Eye (tissue), 1 donor: Measurements from ENCODE around the gene EIF4G3.

Source experiments
- DNase-seq: peaks from one replicate; pipeline ENCODE4 v3.0.0-alpha.2; 2015

Gene EIF4G3

DNA sequence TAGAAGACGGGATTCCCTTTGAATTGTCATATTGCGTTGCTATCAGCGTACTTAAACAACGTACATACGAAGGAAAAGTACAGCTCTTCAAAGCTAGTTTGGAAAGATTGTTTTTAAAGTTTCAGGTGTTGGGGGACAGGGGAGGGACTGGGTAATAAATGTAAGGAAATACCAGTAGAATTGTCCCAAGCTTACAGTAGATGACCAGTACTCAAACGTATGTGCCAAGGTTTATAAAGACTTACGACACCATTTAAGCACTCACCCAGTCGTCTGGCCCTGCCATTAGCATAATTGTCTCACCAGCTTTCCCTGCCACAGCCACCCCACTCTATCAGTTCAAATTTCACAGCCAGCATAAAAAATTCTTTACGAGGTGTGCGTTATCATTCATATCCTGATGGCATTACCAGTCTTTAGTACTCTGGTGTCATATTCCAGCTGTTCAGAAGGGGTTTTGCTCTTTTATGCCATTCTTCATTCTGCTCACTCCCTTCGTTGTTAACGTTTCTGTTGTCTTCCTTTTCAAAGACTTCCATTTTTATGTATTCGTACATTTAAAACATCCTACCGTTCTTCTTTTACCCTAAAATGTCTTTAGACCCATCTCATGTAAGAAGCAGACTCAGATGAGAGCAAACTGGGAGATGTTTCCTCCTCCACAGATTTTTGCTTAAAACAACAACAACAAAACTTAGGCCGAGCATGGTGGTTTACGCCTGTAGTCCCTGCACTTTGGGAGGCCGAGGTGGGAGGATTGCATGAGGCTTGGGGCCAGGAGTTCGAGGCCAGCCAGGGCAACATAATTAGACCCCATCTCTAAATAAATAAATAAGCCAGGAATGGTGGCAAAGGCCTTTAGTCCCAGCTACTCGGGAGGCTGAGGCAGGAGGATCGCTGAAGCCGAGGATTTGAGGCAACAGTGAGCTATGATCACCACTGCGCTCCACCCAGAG is 388.6 kb downstream of the EIF4G3 start:
- DNase-seq = no peak

DNA sequence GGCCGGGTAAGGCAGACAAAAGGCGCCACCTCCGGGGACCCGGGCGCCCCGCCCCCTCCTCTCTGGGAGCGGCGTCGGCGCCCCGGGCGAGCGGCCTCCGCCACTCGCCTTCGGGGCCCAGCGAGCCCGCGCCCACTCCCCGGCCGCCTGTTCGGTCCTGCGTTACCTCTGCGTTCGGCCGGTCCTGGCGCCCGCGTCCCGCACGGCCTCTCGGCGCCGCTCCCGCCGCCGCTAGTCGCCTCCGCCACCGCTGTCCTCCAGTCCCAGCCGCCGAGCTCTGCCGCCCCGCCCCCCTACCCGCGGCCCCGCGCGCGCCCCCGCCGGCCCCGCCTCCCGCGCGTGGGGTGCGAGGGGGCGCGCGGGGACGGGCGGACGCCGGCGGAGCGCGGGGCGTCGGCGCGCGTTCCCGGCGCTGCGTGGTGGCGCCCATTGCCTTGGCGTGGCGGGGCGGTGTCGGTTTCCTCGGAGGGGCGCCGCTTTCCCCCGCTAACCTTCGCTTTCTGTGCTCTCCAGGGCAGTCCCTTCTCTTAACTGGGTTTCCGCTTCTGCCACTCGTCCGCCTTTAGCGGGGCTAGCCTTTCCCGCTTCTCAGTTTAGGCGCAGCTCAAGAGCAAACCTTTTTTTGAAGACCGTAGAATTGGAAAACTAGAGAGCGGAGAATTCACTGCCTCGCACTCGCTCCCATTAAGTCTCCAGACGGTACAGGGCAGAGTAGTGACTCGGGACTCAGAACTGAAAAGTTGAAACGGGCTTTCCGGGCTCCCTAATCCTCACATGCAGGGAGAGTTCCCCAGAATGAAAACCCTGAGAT is 389.5 kb downstream of the EIF4G3 start, which contains the start of gene HP1BP3:
TSS of gene HP1BP3 (minus strand) at position 279 of the 811 bp plus-strand sequence. CDS start 6,867 bp downstream, outside the sequence.
- peak; percentile 90 for DNase-seq

DNA sequence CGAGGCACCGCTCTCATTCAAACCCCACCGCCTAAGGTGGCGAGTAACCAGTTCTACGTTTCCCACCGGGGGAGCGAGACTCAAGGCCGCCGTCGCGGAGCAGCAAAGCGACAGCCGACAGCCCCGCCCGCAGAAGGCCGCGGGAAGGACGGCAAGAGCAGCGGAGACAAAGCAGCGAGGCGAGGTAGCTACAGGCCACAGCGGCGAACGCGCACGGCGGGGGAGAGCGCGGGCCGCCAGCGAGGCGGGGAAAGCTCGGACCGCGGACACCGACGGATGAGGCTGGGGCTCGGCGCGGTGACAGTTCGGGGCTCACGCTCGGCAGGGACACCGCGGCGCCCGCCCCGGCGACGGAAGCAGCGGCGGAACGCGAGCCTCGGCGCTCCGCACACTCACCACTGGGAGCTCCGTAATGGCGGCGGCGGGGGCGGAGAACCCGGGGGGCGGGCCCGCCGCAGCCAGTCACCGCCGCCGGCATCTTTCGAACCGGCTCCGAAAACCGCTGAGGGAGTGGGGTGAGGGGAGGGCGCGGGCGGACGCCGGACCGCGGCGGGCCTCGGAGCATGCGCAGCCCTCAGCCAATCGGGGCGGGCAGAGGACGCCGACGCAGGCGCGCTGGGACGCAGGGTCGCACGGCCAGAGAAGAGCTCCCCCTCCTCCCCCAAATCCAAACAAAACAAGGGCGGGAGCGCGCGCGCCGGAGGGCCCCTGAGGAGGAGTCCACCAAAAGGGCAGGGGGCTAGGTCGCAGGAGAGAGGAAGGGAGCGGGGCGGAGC is 390.3 kb downstream of the EIF4G3 start:
- DNase-seq = peak; percentile 99

DNA sequence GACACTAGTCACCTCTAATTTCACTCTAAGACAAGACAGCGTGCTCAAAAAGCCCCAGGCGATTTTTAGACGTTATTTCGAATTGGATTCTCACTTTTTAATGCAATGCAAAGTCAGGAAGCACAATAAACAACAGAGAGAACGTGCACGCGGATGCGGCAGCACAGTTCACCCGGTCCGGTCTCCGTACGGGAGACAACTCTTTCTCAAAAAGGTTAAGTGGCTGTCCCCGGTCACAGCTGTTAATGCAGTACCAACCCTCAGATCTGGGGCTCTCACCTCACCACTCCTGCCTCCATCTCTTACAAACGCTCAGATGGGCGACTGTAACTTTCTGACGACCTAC is 390.8 kb downstream of the EIF4G3 start:
- no peak for DNase-seq

GRCh38 chr1:20775700-20776099 is 401.0 kb downstream of the EIF4G3 start:
- no peak for DNase-seq

DNA sequence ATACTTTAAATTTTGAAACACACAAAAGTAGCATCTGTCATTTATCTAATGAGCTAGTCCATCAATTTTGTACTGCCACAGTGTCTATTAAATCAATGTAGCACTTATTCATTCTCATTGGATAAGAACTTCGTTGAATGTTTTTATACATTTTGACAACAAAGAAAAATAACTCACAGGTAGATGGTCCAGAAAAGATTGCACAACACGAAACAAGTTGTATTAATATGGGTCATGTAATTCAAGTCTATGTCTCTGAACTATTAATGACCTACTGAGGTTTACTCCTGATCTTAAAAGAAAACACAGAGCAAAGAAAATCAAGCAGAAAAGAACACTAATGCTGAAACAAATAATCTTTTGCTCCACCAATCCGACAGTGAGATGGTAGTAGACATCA is 404.9 kb downstream of the EIF4G3 start:
- no peak for DNase-seq

- no peak for DNase-seq
Observed at GRCh38 chr1:20770314-20771087, 406.2 kb downstream of the EIF4G3 start.

- DNase-seq = no peak
Observed at GRCh38 chr1:20767271-20767670, 409.4 kb downstream of the EIF4G3 start.

DNA sequence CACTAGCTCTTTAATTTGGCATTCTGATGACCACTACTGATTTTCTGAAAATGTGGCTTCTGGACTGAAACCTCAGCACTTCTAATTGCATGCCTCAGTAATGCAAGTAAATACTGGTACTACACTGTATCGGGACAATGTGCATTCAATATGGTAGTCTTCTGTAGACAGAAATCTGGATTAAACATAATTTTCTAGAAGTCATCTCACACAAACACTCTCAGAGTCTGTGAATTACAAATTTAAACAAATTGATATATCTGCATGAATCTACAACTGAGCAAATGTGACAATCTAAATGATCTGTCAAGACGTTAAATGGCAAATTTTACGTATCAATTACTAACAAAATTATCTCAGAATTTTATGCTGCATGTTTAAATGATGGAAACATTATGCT is 413.3 kb downstream of the EIF4G3 start:
- no peak for DNase-seq

DNA sequence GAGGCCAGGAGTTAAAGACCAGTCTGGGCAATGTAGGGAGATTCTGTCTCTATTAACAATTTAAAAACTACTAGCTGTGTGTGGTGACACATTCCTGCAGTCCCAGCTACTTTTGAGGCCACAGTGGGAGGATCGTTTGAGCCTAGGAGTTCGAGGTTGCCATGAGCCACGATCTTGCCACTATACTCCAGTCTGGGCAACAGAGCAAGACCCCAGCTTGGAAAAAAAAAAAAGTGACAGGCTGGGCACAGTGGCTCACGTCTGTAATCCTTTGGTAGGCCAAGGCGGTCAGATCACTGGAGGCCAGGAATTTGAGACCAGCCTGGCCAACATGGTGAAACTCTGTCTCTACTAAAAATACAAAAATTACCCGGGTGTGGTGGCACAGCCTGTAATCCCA is 416.4 kb downstream of the EIF4G3 start:
- DNase-seq = no peak
